ENCODE results near the gene LRRC49. TPM values are rescaled to one million over a fixed set of nuclear protein-coding genes. Genes with fewer than 3 reads are reported as not detected.

LRRC49 gene
- total and polyA plus RNA-seq, 2 of the 4 experiments (the other 2 are of a cell fraction): 8.6 to 16.8 TPM

DNA sequence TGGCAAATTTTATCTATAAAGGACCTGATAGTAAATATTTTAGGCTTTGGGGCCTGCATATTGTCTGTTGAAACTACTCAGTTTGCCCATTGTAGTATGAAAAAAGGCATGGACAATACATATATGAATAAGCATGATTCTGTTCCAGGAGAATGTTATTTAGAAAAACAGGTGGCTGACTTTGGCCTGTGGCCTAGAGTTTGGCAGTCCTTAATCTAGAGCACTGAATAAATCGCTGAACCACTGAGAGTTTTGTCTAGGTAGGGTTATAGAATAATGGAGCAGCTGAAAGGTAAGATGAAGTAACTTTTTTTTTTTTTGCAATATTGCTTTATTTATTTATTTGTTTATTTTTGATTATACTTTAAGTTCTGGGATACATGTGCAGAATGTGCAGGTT, 75.0 kb downstream of the LRRC49 start:
- no peak overlapping the region for H2AFZ ChIP-seq (replicated peaks; ENCODE audit: low read length, poor library complexity)
- no TSS peak for BruUV-seq (replicated peaks)
- no peak overlapping the region for H2BK120ac ChIP-seq (ENCODE audit: low read depth, low read length)
- H3K27me3 ChIP-seq (ENCODE audit: control insufficient read depth, insufficient read depth, low read length): no peaks in the 10 kb centered on the region
- no peak overlapping the region for H3K18ac ChIP-seq (ENCODE audit: low read depth, low read length)
- H3K14ac ChIP-seq (replicated peaks; ENCODE audit: low read depth, low read length): no peak overlapping the region
- no peaks in the 10 kb centered on the region for H3K79me1 ChIP-seq (ENCODE audit: low read depth in 1 of 2, low read length in 2 of 2)
- no peak overlapping the region for H2BK15ac ChIP-seq (ENCODE audit: low read depth, low read length)
- no peaks in the 10 kb centered on the region for H3K9me3 ChIP-seq (ENCODE audit: control insufficient read depth, insufficient read depth, low read length)
- no peak overlapping the region for H2AK5ac ChIP-seq (ENCODE audit: low read depth, low read length)
- H3K36me3 ChIP-seq (ENCODE audit: control insufficient read depth, insufficient read depth, low read length): no peaks in the 10 kb centered on the region
- no peak overlapping the region for H4K5ac ChIP-seq (ENCODE audit: low read depth, low read length)
- no CpG with 5 or more reads among the region's 1 CpG for WGBS, 2 experiments (ENCODE audit: extremely low coverage in 2 of 2, insufficient read length in 1 of 2)
- in situ Hi-C loops (cut with MboI; ENCODE audit: low sequenced_read_pairs) (no loop called here), intact Hi-C loops (cut with micrococcal nuclease) (no loop called here), dilution Hi-C loops (cut with HindIII; ENCODE audit: low sequenced_read_pairs, unreplicated experiment) (no loop called here)
- H3K4me2 ChIP-seq (ENCODE audit: low read depth, low read length): no peak overlapping the region
- no peak overlapping the region for H4K8ac ChIP-seq (ENCODE audit: low read depth in 2 of 2, low read length in 2 of 2)
- no peak overlapping the region for H3K23ac ChIP-seq (ENCODE audit: low read depth, low read length)
- no peak overlapping the region for H2BK20ac ChIP-seq (ENCODE audit: low read depth, low read length)
- H3K4me3 ChIP-seq (ENCODE audit: insufficient read depth, low read depth, low read length): no peak overlapping the region
- H4K91ac ChIP-seq (ENCODE audit: insufficient read depth, low read depth, low read length): no peak overlapping the region
- no peak overlapping the region for H3K27ac ChIP-seq (ENCODE audit: insufficient read depth, low read length)
- H3K9me1 ChIP-seq (ENCODE audit: insufficient read depth, low read length): no peaks in the 10 kb centered on the region
- no peak overlapping the region for H3K9ac ChIP-seq (ENCODE audit: low read depth, low read length)
- H4K20me1 ChIP-seq (ENCODE audit: insufficient read depth, low read length): no peaks in the 10 kb centered on the region
- TF ChIP-seq MXI1 (IDR thresholded peaks at IDR 0.05; ENCODE audit: borderline replicate concordance, low read depth, low read length): no peak
- no peak for TF ChIP-seq USF2 (IDR thresholded peaks at IDR 0.05; ENCODE audit: low read depth, low read length)
- no peak for TF ChIP-seq NFE2L2 (IDR thresholded peaks at IDR 0.05; ENCODE audit: low read depth, low read length)
- TF ChIP-seq BHLHE40 (IDR thresholded peaks at IDR 0.05; ENCODE audit: low read depth, low read length): no peak
- no peak for TF ChIP-seq MAFK (IDR thresholded peaks at IDR 0.05; ENCODE audit: low read depth, low read length)
- no peak for TF ChIP-seq RCOR1 (IDR thresholded peaks at IDR 0.05; ENCODE audit: insufficient replicate concordance, low read length)
- no peak for TF ChIP-seq SMC3 (IDR thresholded peaks at IDR 0.05; ENCODE audit: low read depth, low read length)
- no peak for TF ChIP-seq POLR2A (IDR thresholded peaks at IDR 0.05; ENCODE audit: low read depth, low read length)
- TF ChIP-seq RFX5 (IDR thresholded peaks at IDR 0.05; ENCODE audit: low read depth, low read length): no peak
- no peak for TF ChIP-seq MAZ (IDR thresholded peaks at IDR 0.05; ENCODE audit: borderline replicate concordance, low read depth, low read length)
- TF ChIP-seq CEBPB (IDR thresholded peaks at IDR 0.05; ENCODE audit: low read depth, low read length): no peak
- TF ChIP-seq FOS (IDR thresholded peaks at IDR 0.05; ENCODE audit: low read depth, low read length): no peak
- TF ChIP-seq, protein P1, sequence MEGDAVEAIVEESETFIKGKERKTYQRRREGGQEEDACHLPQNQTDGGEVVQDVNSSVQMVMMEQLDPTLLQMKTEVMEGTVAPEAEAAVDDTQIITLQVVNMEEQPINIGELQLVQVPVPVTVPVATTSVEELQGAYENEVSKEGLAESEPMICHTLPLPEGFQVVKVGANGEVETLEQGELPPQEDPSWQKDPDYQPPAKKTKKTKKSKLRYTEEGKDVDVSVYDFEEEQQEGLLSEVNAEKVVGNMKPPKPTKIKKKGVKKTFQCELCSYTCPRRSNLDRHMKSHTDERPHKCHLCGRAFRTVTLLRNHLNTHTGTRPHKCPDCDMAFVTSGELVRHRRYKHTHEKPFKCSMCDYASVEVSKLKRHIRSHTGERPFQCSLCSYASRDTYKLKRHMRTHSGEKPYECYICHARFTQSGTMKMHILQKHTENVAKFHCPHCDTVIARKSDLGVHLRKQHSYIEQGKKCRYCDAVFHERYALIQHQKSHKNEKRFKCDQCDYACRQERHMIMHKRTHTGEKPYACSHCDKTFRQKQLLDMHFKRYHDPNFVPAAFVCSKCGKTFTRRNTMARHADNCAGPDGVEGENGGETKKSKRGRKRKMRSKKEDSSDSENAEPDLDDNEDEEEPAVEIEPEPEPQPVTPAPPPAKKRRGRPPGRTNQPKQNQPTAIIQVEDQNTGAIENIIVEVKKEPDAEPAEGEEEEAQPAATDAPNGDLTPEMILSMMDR (conservative IDR thresholded peaks at IDR 0.05; ENCODE audit: low read depth, low read length): no peak
- no peak for TF ChIP-seq RAD21 (IDR thresholded peaks at IDR 0.05; ENCODE audit: low read length)
- TF ChIP-seq ELK1 (IDR thresholded peaks at IDR 0.05; ENCODE audit: borderline replicate concordance, low read depth, low read length): no peak
- no peak overlapping the region for H2BK5ac ChIP-seq (ENCODE audit: low read depth, low read length, poor library complexity, severe bottlenecking)
- H3K4me1 ChIP-seq (ENCODE audit: control insufficient read depth, insufficient read depth, low read length): peaks cover 4% of the 10 kb centered on the region
- CTCF ChIA-PET: interaction anchor here (0.6 to 0.7 kb wide), 2 partner anchors 9 to 126 kb away, joined by 3 to 4 read pairs; no protein-coding TSS in a partner anchor
- POLR2A ChIA-PET (ENCODE audit: unreplicated experiment): no interaction called here
- no peak overlapping the region for H3K4ac ChIP-seq (ENCODE audit: low read depth, low read length)
- ATAC-seq (ENCODE audit: low read depth) (no peak), DNase-seq (no peak)
- H2AK9ac ChIP-seq (replicated peaks; ENCODE audit: low read depth, low read length, poor library complexity): no peak overlapping the region
- no peak overlapping the region for H3K56ac ChIP-seq (ENCODE audit: extremely low read depth, insufficient read depth, low read length)

Data from IMR-90 (cell line).